Neural cell (in vitro differentiated cells): Measurements from ENCODE around the gene TMEM255B. TPM values are rescaled to one million over a fixed set of nuclear protein-coding genes. Genes with fewer than 3 reads are reported as not detected.

Experiments
- H2AFZ ChIP-seq: fragments of 200-600, 300-800 bp; sonication (generic), shearing (Covaris generic); 2 replicates; pipeline ENCODE4 v1.6.0; 2014; ENCODE audit warnings: low read depth, mild to moderate bottlenecking, antibody characterized with exemption, low read length, moderate library complexity
- H3F3A ChIP-seq: fragments of 200-600 bp; shearing (Covaris generic); 2 replicates; pipeline ENCODE4 v1.6.1; 2016; ENCODE audit warnings: mild to moderate bottlenecking, moderate library complexity, mixed read lengths, antibody characterized with exemption, low read length; ENCODE audit not compliant: insufficient read depth, poor library complexity, severe bottlenecking
- H3K27ac ChIP-seq: fragments of 200-600, 300-800 bp; sonication (generic), shearing (Covaris generic); 2 replicates; pipeline ENCODE4 v1.5.1; 2014; ENCODE audit warnings: mild to moderate bottlenecking, low read length, moderate library complexity
- H3K27me3 ChIP-seq: fragments of 300-800, 200-600 bp; sonication (generic), shearing (Covaris generic); 2 replicates; pipeline ENCODE4 v1.6.0; 2014; ENCODE audit warnings: mild to moderate bottlenecking, low read depth, low read length, moderate library complexity; ENCODE audit not compliant: insufficient read depth
- H3K36me3 ChIP-seq: fragments of 300-800, 200-600 bp; sonication (generic), shearing (Covaris generic); 2 replicates; pipeline ENCODE4 v1.5.1; 2014; ENCODE audit warnings: mild to moderate bottlenecking, antibody characterized with exemption, low read length, moderate library complexity; ENCODE audit not compliant: insufficient read depth
- H3K4me2 ChIP-seq: fragments of 300-800, 200-600 bp; sonication (generic), shearing (Covaris generic); 2 replicates; pipeline ENCODE4 v1.6.0; 2014; ENCODE audit warnings: mild to moderate bottlenecking, low read length
- H3K4me3 ChIP-seq: fragments of 300-800, 200-600 bp; sonication (generic), shearing (Covaris generic); 2 replicates; pipeline ENCODE4 v1.5.1; 2014; ENCODE audit warnings: mild to moderate bottlenecking, low read length, moderate library complexity
- H3K79me2 ChIP-seq: fragments of 200-600 bp; shearing (Covaris generic); replicated peaks from 2 replicates; pipeline ENCODE4 v1.6.0; 2014; ENCODE audit warnings: mild to moderate bottlenecking, low read length, moderate library complexity; ENCODE audit not compliant: insufficient read depth
- H3K9ac ChIP-seq: fragments of 300-800, 200-600 bp; sonication (generic), shearing (Covaris generic); 2 replicates; pipeline ENCODE4 v1.6.1; 2016; ENCODE audit warnings: mild to moderate bottlenecking, low read length, mixed read lengths
- H3K9me2 ChIP-seq: fragments of 200-600 bp; shearing (Covaris generic); 2 replicates; pipeline ENCODE4 v1.6.1; 2016; ENCODE audit warnings: mild to moderate bottlenecking, low read length, mixed read lengths; ENCODE audit not compliant: insufficient read depth
- H3K9me3 ChIP-seq: fragments of 200-600, 300-800 bp; sonication (generic), shearing (Covaris generic); 2 replicates; pipeline ENCODE4 v1.6.1; 2016; ENCODE audit warnings: mild to moderate bottlenecking, mixed run types, low read length, moderate library complexity, mixed read lengths
- H4K20me1 ChIP-seq: fragments of 200-600 bp; shearing (Covaris generic); 2 replicates; pipeline ENCODE4 v1.6.1; 2016; ENCODE audit warnings: mild to moderate bottlenecking, mixed run types; ENCODE audit not compliant: insufficient read depth
- EP300 ChIP-seq: fragments of 450-650 bp; conservative IDR thresholded peaks from 2 replicates; pipeline ENCODE4 v1.6.1; 2014; ENCODE audit warnings: antibody characterized with exemption, mild to moderate bottlenecking, moderate library complexity; ENCODE audit not compliant: poor library complexity, severe bottlenecking
- MXI1 ChIP-seq: fragments of 450-650 bp; conservative IDR thresholded peaks from 2 replicates; pipeline ENCODE4 v1.6.1; 2014; ENCODE audit warnings: antibody characterized with exemption, mild to moderate bottlenecking; ENCODE audit not compliant: poor library complexity, severe bottlenecking
- POLR2AphosphoS5 ChIP-seq: IDR thresholded peaks from 2 replicates; pipeline ENCODE4 v1.6.1; 2012
- RAD21 ChIP-seq: fragments of 450-650 bp; conservative IDR thresholded peaks from 2 replicates; pipeline ENCODE4 v1.6.1; 2014; ENCODE audit warnings: antibody characterized with exemption, mild to moderate bottlenecking, moderate library complexity
- SMC3 ChIP-seq: fragments of 450-650 bp; conservative IDR thresholded peaks from 2 replicates; pipeline ENCODE4 v1.6.1; 2014; ENCODE audit warnings: antibody characterized with exemption, mild to moderate bottlenecking, moderate library complexity; ENCODE audit not compliant: poor library complexity
- TAF1 ChIP-seq: IDR thresholded peaks from 2 replicates; pipeline ENCODE4 v1.6.1; 2012; ENCODE audit warnings: low read depth
- polyA plus RNA-seq: library from polyadenylated mRNA; depleted of rRNA; stranded (reverse); fragments of >200 nt; gene quantifications from 2 replicates; pipeline ENCODE4 v1.2.3, GENCODE V29; 2014
- TF ChIP-seq, protein P1 (sequence below): fragments of 450-650 bp; IDR thresholded peaks from 2 replicates; pipeline ENCODE4 v1.5.1; 2014; ENCODE audit warnings: antibody characterized with exemption, mild to moderate bottlenecking, moderate library complexity; ENCODE audit not compliant: poor library complexity, severe bottlenecking
- TF ChIP-seq, protein P2 (sequence below): IDR thresholded peaks from 2 replicates; pipeline ENCODE4 v1.6.1; 2012; ENCODE audit warnings: borderline replicate concordance

Gene TMEM255B
- polyA plus RNA-seq, 1 donor from 2014 or later = not detected

DNA sequence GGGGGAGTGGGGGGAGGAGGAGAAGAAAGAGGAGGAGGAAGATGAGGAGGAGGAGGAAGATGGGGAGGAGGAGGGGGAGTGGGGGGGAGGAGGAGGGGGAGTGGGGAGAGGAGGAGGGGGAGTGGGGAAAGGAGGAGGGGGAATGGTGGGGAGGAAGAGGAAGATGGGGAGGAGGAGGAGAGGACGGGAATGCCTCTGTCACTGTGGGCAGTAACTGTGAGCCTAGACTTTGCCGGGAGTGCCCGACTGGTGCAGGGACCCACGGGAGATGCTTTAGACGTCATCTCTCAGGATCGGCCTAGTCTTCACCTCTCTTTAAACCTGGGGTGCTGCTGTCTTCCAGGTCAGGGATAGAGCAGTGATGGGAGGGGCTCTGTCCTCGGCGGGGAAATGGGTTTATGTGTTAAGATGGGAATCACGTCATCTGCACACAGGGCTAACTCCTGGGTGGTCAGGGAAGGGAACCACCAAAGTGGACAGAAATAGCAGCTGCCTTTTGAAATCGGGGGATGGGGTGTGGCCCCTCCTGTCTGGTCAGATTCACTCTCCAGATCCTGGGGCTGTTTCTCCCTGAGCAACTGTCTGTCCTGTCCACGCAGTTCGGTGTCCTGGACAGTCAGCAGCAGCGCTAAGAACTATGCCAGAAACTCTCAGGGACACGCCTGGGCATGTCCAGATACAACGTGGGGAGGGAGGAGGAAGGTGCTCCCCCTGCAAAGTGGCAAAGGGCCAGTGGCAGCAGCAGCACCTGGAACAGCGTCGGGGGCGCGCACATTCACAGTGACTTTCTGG is 77.9 kb downstream of the TMEM255B start:
- Histone ChIP-seq H3K79me2 (no peaks in the 10 kb centered on the region), H2AFZ (no peak overlapping the region), H3F3A (no peaks in the 10 kb centered on the region), H3K9me3 (no peaks in the 10 kb centered on the region), H3K9ac (no peak overlapping the region), H3K27me3 (no peaks in the 10 kb centered on the region), H3K36me3 (no peaks in the 10 kb centered on the region), H3K27ac (no peak overlapping the region), H3K4me3 (no peak overlapping the region), H3K4me2 (no peak overlapping the region), H4K20me1 (no peaks in the 10 kb centered on the region), H3K9me2 (no peaks in the 10 kb centered on the region)
- TF ChIP-seq MXI1 = no peak
- TF ChIP-seq TAF1 = no peak
- TF ChIP-seq RAD21 = no peak
- TF ChIP-seq SMC3 = no peak

- no peaks in the 10 kb centered on the region for H3K27me3 ChIP-seq
- no peak overlapping the region for H3K9ac ChIP-seq
- no peaks in the 10 kb centered on the region for H3F3A ChIP-seq
- no peaks in the 10 kb centered on the region for H3K9me2 ChIP-seq
- H2AFZ ChIP-seq = no peak overlapping the region
- H3K4me2 ChIP-seq = no peak overlapping the region
- H3K9me3 ChIP-seq = no peaks in the 10 kb centered on the region
- H3K36me3 ChIP-seq = no peaks in the 10 kb centered on the region
- no peaks in the 10 kb centered on the region for H3K79me2 ChIP-seq
- no peak overlapping the region for H3K27ac ChIP-seq
- no peaks in the 10 kb centered on the region for H4K20me1 ChIP-seq
- H3K4me3 ChIP-seq = no peak overlapping the region
- TF ChIP-seq POLR2AphosphoS5 = no peak
- TF ChIP-seq RAD21 = no peak
- TF ChIP-seq, protein P1, sequence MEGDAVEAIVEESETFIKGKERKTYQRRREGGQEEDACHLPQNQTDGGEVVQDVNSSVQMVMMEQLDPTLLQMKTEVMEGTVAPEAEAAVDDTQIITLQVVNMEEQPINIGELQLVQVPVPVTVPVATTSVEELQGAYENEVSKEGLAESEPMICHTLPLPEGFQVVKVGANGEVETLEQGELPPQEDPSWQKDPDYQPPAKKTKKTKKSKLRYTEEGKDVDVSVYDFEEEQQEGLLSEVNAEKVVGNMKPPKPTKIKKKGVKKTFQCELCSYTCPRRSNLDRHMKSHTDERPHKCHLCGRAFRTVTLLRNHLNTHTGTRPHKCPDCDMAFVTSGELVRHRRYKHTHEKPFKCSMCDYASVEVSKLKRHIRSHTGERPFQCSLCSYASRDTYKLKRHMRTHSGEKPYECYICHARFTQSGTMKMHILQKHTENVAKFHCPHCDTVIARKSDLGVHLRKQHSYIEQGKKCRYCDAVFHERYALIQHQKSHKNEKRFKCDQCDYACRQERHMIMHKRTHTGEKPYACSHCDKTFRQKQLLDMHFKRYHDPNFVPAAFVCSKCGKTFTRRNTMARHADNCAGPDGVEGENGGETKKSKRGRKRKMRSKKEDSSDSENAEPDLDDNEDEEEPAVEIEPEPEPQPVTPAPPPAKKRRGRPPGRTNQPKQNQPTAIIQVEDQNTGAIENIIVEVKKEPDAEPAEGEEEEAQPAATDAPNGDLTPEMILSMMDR = no peak
- TF ChIP-seq MXI1 = no peak
- TF ChIP-seq SMC3 = no peak
Measured at GRCh38 chr13:113837560-113838355, 78.7 kb downstream of the TMEM255B start.

DNA sequence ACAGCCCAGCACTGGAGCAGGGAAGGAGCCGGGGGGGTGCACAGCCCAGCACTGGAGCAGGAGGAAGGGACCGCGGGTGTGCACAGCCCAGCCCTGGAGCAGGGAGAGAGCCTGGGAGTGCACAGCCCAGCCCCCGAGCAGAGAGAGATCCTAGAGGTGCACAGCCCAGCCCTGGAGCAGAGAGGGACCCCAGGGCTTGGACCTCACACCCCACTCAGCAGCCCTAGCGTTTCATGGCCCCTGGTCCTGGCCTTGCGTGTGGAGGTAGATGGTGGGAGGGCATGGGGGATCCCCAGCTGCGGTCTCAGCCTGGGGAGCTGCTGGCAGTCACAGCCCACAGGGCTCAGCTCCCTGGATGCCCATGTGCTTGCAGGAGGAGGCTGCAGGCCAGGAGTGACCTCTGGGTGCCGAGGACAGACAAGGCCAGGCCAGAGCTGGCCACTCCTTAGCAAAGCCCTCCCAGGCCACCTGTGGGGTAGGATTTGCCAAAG is 79.7 kb downstream of the TMEM255B start:
- no peaks in the 10 kb centered on the region for H3K27me3 ChIP-seq
- no peaks in the 10 kb centered on the region for H3K9me3 ChIP-seq
- H3K27ac ChIP-seq = no peak overlapping the region
- H3K9ac ChIP-seq = no peak overlapping the region
- TF ChIP-seq RAD21 (no peak), MXI1 (no peak), TAF1 (no peak), POLR2AphosphoS5 (no peak), EP300 (no peak)
- TF ChIP-seq, protein P2, sequence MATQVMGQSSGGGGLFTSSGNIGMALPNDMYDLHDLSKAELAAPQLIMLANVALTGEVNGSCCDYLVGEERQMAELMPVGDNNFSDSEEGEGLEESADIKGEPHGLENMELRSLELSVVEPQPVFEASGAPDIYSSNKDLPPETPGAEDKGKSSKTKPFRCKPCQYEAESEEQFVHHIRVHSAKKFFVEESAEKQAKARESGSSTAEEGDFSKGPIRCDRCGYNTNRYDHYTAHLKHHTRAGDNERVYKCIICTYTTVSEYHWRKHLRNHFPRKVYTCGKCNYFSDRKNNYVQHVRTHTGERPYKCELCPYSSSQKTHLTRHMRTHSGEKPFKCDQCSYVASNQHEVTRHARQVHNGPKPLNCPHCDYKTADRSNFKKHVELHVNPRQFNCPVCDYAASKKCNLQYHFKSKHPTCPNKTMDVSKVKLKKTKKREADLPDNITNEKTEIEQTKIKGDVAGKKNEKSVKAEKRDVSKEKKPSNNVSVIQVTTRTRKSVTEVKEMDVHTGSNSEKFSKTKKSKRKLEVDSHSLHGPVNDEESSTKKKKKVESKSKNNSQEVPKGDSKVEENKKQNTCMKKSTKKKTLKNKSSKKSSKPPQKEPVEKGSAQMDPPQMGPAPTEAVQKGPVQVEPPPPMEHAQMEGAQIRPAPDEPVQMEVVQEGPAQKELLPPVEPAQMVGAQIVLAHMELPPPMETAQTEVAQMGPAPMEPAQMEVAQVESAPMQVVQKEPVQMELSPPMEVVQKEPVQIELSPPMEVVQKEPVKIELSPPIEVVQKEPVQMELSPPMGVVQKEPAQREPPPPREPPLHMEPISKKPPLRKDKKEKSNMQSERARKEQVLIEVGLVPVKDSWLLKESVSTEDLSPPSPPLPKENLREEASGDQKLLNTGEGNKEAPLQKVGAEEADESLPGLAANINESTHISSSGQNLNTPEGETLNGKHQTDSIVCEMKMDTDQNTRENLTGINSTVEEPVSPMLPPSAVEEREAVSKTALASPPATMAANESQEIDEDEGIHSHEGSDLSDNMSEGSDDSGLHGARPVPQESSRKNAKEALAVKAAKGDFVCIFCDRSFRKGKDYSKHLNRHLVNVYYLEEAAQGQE = no peak
- TF ChIP-seq, protein P1 = no peak
- no peaks in the 10 kb centered on the region for H4K20me1 ChIP-seq
- no peaks in the 10 kb centered on the region for H3K36me3 ChIP-seq
- no peak overlapping the region for H2AFZ ChIP-seq
- no peaks in the 10 kb centered on the region for H3F3A ChIP-seq
- H3K79me2 ChIP-seq = no peaks in the 10 kb centered on the region
- no peak overlapping the region for H3K4me3 ChIP-seq
- no peak overlapping the region for H3K4me2 ChIP-seq
- no peaks in the 10 kb centered on the region for H3K9me2 ChIP-seq
